Osteoblast (primary cell): ENCODE data around the gene TSN. TPM values are rescaled to one million over a fixed set of nuclear protein-coding genes. Genes with fewer than 3 reads are reported as not detected.

Experiments
- DNase-seq: peaks from one replicate; pipeline ENCODE4 v3.0.0; 2011; ENCODE audit warnings: low spot score, mixed read lengths; ENCODE audit not compliant: insufficient read length; ENCODE audit errors: missing footprints
- H2AFZ ChIP-seq: 2 replicates; pipeline ENCODE4 v1.6.0; 2011; ENCODE audit warnings: mild to moderate bottlenecking, low read length
- H3K27ac ChIP-seq: 2 replicates; pipeline ENCODE4 v1.5.1; 2011; ENCODE audit warnings: mild to moderate bottlenecking, low read depth, low read length, moderate library complexity
- H3K27me3 ChIP-seq: 2 replicates; pipeline ENCODE4 v1.6.0; 2012; ENCODE audit warnings: mild to moderate bottlenecking, control low read depth, inconsistent platforms, low read length, moderate library complexity; ENCODE audit not compliant: insufficient read depth
- H3K36me3 ChIP-seq: 2 replicates; pipeline ENCODE4 v1.5.1; 2011; ENCODE audit warnings: mild to moderate bottlenecking, low read length, control low read depth, moderate library complexity; ENCODE audit not compliant: insufficient read depth
- H3K4me1 ChIP-seq: 2 replicates; pipeline ENCODE4 v1.5.1; 2011; ENCODE audit warnings: mild to moderate bottlenecking, low read length, control low read depth, moderate library complexity; ENCODE audit not compliant: insufficient read depth
- H3K4me2 ChIP-seq: 2 replicates; pipeline ENCODE4 v1.6.0; 2011; ENCODE audit warnings: mild to moderate bottlenecking, low read length; ENCODE audit not compliant: insufficient read depth
- H3K4me3 ChIP-seq: fragments of 200-600 bp; sonication (generic); 3 replicates; pipeline ENCODE4 v1.5.1; 2012; ENCODE audit warnings: mild to moderate bottlenecking, low read length, inconsistent platforms; ENCODE audit not compliant: insufficient read depth
- H3K79me2 ChIP-seq: 2 replicates; pipeline ENCODE4 v1.6.0; 2012; ENCODE audit warnings: mild to moderate bottlenecking, low read length, control low read depth, inconsistent platforms; ENCODE audit not compliant: insufficient read depth
- H3K9me3 ChIP-seq: 2 replicates; pipeline ENCODE4 v1.5.1; 2011; ENCODE audit warnings: low read depth, low read length, control low read depth
- H4K20me1 ChIP-seq: 2 replicates; pipeline ENCODE4 v1.6.0; 2012; ENCODE audit warnings: mild to moderate bottlenecking, low read length, control low read depth; ENCODE audit not compliant: insufficient read depth
- total RNA-seq: library from RNA; depleted of rRNA; stranded (reverse); fragments of >200 nt; gene quantifications from 2 replicates; pipeline ENCODE4 v1.2.3, GENCODE V29; 2012
- TF ChIP-seq, protein P1 (sequence below): IDR thresholded peaks from 2 replicates; pipeline ENCODE4 v1.5.1; 2011; ENCODE audit warnings: mild to moderate bottlenecking, low read depth, low read length, moderate library complexity; ENCODE audit errors: extremely low read depth

TSN gene
- total RNA-seq, 1 donor = 50.7 TPM

DNA sequence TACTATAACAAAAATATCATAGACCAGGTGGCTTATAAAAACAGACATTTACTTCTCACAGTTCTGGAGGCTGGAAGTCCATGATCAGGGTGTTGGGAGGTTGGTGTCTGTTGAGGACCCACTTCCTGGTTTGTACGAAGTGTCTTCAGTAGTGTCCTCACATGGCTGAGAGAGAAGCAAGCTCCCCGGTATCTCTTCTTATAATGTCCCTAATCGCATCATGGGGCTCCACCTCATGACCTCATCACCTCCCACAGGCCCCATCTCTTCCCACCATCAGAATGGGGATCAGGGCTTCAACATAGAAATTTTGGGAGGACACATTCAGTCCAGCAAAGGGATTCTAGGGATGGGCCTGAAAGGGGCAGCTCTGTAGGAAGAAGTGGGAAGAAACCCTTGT, 14.0 kb upstream of the TSN start:
- Histone ChIP-seq H4K20me1 (no peaks in the 10 kb centered on the region), H3K9me3 (no peaks in the 10 kb centered on the region), H3K27me3 (peaks cover 3% of the 10 kb centered on the region), H3K4me2 (no peak overlapping the region), H2AFZ (no peak overlapping the region), H3K4me3 (no peak overlapping the region), H3K27ac (no peak overlapping the region), H3K36me3 (no peaks in the 10 kb centered on the region), H3K4me1 (no peaks in the 10 kb centered on the region), H3K79me2 (peaks cover 2% of the 10 kb centered on the region)
- no peak for DNase-seq
- TF ChIP-seq, protein P1, sequence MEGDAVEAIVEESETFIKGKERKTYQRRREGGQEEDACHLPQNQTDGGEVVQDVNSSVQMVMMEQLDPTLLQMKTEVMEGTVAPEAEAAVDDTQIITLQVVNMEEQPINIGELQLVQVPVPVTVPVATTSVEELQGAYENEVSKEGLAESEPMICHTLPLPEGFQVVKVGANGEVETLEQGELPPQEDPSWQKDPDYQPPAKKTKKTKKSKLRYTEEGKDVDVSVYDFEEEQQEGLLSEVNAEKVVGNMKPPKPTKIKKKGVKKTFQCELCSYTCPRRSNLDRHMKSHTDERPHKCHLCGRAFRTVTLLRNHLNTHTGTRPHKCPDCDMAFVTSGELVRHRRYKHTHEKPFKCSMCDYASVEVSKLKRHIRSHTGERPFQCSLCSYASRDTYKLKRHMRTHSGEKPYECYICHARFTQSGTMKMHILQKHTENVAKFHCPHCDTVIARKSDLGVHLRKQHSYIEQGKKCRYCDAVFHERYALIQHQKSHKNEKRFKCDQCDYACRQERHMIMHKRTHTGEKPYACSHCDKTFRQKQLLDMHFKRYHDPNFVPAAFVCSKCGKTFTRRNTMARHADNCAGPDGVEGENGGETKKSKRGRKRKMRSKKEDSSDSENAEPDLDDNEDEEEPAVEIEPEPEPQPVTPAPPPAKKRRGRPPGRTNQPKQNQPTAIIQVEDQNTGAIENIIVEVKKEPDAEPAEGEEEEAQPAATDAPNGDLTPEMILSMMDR = no peak

DNA sequence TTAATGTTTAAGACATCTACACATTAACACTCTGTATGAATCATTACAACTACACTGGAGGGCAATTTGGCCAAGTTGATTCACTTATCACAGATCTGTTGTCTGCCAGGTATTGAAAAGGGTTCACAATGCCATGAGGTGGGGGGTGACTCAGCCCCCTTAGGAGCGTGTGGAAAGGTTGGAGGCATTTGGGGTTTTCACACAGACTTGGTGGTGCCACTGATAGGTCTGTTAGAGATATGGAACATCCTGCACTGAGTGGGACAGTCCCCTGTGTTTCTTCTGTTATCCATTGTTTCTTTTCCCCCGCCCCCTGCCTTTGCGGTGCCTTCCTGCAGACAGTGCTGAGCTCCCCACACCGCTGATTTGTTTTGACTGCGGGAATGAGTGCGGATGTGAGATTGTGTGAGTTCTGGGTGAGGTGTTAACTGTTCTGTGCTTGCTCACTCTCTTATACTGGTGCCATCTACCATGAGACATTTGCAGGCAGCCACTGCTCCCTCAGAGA, 9.3 kb upstream of the TSN start:
- Histone ChIP-seq H3K4me2 (no peak overlapping the region), H3K27me3 (no peaks in the 10 kb centered on the region), H3K36me3 (no peaks in the 10 kb centered on the region), H4K20me1 (no peaks in the 10 kb centered on the region), H3K9me3 (no peaks in the 10 kb centered on the region), H3K4me3 (no peak overlapping the region), H2AFZ (no peak overlapping the region), H3K79me2 (no peaks in the 10 kb centered on the region), H3K4me1 (no peaks in the 10 kb centered on the region), H3K27ac (no peak overlapping the region)
- TF ChIP-seq, protein P1 = no peak
- DNase-seq = no peak

DNA sequence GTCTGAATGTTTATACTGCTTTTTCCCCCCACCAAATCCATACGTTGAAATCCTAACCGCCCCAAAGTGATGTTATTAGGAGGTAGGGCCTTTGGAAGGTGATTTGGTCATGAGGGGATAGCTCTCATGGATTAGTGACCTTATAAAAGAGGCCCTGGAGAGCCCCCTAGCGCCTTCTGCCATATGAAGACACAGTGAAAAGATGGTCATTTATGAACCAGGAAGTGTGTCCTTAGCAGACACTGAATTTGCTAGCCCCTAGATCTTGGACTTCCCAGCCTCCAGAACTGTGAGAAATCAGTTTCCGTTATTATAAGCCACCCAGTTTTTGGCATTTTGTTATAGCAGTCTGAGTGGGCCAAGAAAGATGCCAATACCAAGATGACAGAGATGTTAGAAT, 7.2 kb upstream of the TSN start:
- no peaks in the 10 kb centered on the region for H3K4me1 ChIP-seq
- H3K9me3 ChIP-seq = no peaks in the 10 kb centered on the region
- H3K27ac ChIP-seq = no peak overlapping the region
- H2AFZ ChIP-seq = peak overlapping the region; percentile 53
- no peak overlapping the region for H3K4me3 ChIP-seq
- no peaks in the 10 kb centered on the region for H3K79me2 ChIP-seq
- TF ChIP-seq, protein P1 = peak; percentile 48
- no peak overlapping the region for H3K4me2 ChIP-seq
- H3K27me3 ChIP-seq = no peaks in the 10 kb centered on the region
- DNase-seq = no peak
- no peaks in the 10 kb centered on the region for H3K36me3 ChIP-seq
- H4K20me1 ChIP-seq = no peaks in the 10 kb centered on the region

DNA sequence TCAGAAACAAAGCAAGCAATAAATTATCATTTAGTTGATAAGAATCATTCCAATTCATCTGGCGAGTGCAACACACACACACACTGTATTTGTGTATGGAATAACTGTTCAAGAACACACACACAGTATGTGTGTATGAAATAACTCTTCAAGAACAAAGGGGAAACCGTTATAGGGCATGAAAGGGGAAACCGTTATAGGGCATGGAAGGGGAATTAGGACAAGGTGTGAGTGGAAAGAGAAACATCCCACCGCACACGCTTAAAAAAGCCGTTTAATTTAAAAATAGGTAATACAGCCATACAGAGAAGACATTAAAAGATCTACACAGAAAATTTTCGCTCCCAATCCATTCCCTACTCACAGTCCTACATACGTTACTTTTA, 607 bp upstream of the TSN start:
- Histone ChIP-seq H3K4me1 (peaks cover 19% of the 10 kb centered on the region), H3K27me3 (no peaks in the 10 kb centered on the region), H3K36me3 (peaks cover 5% of the 10 kb centered on the region), H3K27ac (peak overlapping the region; percentile 52), H3K4me2 (peak overlapping the region; percentile 96), H2AFZ (peak overlapping the region; percentile 86), H3K4me3 (peak overlapping the region; percentile 100), H3K9me3 (no peaks in the 10 kb centered on the region), H3K79me2 (peaks cover 39% of the 10 kb centered on the region), H4K20me1 (no peaks in the 10 kb centered on the region)
- DNase-seq = peak; percentile 34
- TF ChIP-seq, protein P1 = no peak
